Activated T-helper 1 cell treated with anti-CD3 and anti-CD28 coated beads, Interleukin-2, amount 50 U/mL, for 16 hours (primary cell): ENCODE measurements around the gene RYR3.

Source experiments
- DNase-seq, 2 donors: peaks; one replicate each; pipeline ENCODE4 v3.0.0-alpha.2; 2020; ENCODE audit warnings: low read depth in 1 of 2, low spot score in 1 of 2

The RYR3 gene

DNA sequence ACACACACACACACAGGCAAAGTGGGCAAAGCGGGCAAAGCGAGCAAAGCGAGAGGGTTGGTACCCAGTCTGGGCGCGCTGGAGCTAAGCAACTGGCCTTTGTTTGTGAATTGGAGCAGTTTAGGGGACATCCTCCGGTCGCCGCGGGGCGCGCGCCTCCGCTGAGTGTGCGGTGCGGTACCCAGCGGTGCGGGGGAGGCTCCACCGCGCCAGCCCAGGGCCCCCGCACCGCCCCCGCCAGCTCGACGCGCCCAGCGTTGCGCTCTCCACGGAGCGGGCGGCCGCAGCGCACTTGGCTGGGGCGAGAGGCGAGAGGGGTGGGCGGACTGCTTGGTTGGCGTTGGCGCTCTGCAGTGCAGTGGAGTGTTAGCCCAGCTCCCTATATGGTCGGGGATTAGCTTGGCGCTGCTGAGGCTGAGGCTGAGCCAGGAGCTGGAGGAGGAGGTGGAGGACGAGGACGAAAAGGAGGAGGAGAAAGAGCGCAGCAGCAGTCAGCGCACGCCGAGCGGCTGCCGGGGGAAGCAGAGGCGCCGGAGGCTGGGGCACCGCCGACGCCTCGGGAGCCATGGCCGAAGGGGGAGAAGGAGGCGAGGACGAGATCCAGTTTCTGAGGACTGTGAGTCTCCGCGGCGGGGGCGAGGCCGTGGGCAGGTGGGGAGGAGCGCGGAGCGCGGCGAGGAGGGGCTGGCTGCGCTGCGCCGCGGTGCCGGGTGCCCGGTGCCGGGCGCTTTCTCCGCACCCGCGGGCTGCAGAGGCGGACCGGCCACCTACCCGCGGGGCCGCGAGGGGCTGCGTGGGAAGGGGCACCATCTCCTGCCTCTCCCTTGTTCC is at the start of gene RYR3:
Gene RYR3, plus strand, starts transcription at position 487 of the 831 bp plus-strand sequence. Its CDS starts 79 bp downstream, at position 566.
- DNase-seq = no peak

DNA sequence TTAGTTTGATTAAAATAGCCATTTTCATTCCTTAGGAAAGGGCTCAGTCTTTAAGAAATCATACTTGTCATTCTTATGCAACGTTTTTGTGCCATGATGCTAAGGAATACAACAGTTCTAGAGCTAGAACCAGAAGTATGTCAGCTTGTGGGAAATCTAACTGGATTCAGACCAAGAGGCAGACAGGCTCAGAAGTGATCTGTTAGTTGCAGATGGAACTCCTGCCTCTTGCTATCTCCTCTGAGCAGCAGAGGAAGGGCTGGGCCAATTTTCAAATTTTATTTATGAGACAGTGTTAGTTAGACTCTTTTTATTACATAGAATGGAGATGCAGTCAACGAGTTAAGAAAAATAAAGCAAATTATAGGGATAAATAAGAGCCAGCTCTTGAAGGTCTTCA is 48.5 kb upstream of the RYR3 start:
- no peak for DNase-seq

DNA sequence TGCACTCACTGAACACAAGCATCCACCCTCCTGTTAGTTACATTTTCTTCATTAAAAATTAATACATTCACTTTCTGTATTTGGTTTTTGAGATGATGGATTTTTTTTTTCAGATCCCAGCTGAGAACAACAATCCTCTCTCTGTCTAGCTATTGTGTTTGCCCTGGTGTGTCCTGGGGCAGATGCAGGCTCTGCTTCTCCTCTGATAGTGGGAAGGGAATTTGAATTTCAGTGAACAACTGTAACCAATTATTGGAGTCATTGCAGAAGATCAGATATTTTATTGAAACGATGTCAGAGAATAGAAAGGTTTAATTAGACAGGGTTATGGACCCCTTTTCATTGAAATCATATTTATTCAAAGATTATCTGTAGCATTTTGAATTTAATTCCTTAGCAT is 33.1 kb upstream of the RYR3 start:
- no peak for DNase-seq

DNA sequence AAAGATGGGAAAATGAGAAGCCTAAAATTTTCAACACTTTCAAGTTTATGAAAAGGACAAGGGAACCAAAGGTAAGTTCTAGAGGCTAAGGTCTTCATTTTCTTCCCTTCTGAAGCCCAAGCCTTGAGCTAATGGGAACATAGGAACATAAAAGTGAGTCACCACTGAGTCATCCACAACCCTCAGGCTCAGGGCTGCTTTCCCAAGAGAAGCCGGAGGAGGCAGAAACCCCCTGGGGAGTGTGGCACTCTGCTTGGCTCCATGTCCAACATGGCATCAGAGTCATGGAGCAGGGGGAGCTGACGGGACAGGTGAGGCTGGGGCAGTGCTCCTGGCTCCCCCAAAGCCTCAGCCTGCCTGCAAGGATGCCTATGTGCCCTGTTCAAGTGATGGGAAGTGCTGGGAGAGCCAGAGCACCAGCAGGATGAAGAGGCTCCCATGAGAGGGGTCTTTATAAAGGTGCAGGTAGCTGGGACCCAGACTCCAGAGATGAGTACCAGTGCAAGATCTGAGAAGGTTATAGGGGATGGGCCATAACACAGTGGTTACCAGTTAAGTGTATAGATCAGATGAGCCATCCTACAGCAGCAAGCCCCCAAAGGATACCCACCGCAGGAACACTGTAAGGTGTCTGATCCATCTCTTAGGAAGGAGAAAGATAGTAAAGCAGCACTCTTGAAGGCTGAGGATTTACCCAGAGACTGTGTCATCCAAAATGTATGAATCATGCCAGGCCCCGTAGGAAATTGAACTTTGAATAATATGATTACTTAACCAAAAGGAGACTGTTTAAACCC is 31.8 kb upstream of the RYR3 start:
- DNase-seq = no peak

DNA sequence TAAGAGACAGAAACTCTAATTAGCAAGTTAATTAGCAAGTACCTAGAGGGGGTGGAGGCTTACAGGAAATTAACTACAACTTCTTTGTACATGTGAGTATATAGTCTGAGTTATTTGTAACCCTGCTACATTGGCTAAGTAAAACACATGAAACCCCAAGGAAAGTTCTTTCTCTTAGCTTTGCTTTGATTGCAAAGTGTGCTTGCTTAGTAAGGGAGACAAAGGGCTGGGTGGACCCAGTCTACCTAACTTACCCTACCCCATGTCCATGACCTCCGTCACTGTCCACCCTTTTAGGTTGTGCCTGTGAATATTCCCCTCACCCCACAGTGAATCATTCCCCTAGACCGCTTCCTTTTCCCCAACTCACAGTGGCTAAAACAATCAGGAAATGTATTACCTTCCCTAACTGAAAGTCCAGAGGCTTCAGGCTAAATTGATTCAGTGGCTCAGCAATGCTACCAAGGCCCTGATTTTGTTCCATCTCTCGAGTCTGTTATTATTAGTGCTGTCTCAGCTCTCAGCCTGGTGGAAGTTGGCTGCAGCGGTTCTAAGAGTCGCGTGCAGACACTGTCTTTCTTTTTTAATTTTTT is 31.1 kb upstream of the RYR3 start:
- no peak for DNase-seq

DNA sequence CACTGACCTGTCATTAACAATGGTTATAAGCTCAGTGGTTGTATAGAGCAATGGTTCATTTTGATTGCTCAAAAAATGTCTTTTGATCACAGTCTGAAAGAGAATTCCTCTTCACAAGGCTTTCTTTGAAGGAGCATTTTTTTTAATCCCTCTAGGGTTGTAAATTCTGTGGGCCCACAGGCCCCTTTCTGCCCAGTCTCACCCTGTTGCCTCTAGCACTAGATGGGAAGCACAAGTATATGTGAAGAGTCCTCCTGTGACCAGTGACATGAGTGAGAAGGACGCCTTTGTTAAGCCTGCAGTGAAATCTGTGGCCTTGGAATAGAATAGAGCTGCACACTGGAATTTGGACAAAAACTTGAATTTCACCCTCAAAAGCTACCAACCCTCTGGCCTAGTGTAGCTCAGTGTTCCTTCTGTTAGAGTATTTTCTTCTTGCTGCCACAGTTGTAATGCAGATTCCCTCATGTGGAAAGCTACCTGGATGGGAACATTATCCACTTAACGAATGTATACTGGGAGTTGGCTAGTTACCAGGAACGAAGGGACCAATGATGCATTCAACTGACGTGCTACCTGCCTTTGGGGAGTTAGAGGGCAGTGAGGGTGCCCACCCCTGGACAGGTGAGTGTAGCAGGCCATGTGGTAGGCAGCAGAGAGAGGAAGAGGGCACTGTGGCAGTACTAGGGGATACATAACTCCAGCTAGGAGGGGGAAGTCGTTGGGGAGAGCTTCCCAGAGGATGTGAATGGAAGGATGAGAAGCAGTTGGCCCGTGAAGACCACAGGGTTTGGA is 28.3 kb upstream of the RYR3 start:
- no peak for DNase-seq

DNA sequence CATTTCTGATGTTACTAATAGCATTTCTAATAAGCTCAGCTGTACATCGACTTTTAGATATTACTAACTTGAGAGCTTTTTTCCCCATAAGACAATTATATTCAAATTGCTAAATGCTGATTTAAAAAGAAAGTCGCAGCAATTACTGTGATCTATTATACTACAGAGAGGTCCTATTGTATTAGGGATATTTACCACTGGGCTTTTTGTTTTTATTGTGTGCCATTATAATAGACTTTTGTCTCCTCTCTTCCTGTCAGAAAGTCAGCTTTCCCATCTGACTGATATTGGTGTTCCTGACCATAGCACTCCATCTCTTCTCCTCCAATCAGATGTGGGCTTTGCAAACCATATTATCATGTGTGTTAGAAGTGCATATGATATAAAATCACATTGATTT is 27.2 kb upstream of the RYR3 start:
- DNase-seq = no peak

DNA sequence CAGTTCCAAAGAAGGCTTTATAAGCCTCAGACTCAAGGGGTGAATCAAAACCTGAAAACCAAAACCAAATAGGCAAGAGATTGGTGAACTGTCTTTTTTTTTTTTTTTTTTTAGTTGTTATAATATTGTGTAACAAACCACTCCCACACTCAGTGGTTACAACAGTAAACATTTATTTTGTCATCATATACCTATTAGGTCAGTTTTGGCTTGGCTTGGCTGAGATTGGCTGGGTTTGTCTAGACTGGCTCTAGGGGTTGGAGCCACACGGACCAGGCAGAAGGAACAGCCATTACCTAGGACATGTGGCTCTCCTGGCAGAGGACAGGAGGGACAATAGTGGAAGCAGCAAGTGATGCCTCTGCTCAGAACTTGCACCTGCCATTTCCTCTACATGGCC is 26.4 kb upstream of the RYR3 start:
- DNase-seq = no peak

DNA sequence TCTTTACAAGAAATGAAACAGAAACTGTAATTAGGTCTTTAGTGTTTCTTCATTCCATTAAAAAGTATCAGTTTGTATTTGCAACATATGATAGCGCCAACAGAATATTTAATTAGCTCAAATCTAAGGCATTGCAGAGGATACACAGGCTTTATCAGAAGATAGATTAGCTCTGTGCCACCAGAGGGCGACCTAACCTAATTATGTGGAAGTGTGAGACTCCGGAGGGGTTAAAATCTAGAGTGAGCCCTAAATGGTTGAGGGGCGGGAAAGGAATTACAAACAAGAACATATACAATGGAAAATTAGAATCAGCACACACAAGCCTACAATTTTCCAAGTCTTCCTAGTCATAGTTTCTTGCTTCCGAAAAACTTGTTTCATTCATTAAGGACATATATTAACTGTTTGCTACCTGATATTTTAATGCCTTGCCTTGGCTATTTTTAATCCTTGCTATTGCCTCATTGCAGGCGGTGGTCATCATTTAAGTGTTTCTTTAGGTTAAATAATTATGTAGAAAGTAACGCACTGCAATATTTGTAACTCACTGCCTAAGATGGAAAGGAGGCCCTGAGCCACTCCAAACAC is 18.0 kb upstream of the RYR3 start:
- no peak for DNase-seq

DNA sequence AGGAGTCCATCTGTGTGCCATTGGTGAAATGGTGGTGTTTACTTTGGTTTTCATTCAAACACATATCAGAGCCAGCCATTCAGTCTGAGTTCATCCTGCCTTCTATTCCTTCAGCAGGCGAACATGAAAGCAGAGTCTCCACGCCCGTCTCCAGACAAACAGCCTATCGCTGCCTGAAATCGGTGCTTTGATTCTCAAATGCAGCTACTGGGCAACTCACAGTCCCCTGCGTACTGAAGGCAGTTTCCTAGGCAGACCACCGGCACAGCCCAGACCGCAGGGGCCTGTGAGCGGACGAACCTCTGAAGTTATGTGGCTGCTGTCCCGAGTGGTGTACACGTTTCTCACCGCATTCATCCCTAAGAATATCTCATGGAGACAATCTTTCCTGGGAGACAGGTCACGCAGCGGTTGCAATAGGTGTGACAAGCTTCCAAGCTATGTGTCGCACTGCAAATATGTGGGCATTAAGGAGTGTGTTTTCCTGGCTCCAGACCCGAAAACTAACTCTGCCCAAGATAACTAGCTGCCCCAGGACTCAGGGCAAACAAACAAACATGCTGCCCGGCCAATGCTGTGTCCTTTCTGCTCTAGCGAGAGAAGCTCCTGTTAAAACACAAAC is 16.9 kb upstream of the RYR3 start:
- DNase-seq = no peak

DNA sequence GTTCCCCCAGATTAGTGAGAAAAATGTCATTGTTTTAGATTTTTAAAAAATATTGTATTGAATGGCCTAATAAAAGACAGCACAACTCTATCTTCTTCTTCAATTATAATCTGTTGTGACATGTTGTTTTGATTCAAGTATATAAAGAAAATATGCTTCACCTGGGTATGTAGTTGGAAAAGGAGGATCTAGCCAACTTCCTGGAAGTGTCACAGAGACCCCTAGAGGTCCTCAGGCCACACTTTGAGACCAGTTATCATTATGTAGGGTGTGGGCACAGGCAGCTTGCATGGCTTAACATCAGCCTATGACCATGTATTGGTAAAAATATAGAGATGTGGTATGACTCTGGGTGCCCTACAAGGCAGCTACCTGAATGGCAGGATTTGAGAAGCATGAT is 14.7 kb upstream of the RYR3 start:
- no peak for DNase-seq

DNA sequence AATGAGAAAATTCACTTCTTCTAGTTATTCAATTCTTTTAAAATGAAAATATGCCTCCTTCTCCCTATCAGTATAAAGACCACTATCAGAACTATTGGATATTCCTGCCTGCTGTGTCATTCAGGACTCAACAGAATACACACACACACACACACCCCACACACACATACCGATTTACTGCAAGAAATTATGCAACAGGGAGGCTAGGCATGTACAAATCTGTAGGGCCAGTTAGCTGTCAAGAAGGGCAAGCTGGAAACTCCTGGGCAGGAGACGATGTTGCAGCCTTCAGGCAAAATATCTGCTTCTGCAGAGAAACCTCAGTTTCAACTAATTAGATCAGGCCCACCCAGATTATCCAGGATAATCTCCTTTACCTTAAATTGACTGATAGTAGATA is 13.9 kb upstream of the RYR3 start:
- DNase-seq = no peak

DNA sequence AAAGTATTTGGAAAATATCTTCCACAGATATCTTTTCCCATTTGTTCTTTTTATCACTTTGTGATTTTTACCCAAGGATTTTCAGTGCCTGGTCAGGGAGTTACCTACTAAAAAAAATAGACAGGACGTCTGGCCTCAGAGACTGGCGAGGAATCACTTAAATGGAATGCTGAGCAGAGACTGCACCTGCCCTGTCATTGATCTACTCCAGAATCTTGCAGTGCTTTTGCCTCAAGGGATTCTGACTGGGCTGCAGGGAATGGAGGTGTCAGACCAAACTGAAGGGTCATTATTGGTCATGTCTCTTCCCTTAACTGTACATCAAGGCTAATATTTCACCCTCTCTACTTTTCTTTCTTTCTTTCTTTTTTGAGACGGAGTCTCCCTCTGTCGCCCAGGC is 12.1 kb upstream of the RYR3 start:
- no peak for DNase-seq

DNA sequence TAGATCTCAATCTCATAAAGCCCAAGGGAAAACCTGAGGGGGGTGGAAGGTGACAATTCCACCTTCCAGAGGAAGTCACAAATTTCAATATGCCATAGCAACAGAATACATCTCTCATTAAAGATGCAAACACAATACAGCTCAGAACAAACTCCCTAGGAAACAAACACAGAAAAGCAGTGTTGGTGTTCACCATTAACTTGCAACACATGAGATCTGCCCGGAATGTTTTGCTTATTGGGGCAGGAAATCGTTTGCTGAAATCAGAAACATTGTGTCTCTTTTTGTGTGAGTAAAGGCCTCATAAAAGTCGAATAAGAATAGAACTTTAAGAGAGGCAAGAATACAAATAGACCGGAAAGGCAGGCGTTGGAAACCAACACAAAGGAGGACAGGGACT is 5.8 kb upstream of the RYR3 start:
- no peak for DNase-seq

DNA sequence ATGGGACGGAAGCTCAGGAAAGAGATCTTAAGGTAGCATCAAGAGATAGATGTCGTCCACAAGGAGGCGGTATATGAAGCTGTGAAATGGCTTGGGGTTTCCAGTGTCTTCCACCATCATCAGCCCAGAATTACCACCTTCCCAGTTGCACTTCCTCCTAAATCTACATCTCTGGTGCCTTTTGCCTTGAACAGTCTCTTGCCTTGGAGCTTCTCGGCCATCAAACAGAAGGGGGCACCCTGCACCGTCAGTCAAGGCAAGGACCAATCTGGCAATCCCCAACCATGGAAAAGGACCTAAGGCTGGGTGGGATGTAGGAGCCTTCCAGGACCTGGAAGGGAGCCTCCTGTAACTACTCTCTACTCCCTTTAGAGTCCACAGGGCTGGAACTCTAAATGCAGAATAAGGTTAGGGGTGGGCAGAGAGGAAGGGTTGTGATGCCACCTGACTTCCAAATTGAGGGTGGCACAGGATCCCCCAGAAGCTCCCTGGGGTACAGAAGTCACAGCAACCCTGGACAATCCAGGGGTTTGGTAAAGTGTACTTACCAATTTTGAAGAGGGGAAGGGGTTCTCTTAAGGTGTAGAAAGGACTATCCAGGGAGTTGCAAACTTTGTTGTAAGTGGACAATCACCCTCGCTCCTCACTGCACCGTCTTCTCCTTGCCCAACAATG is 1.0 kb upstream of the RYR3 start:
- no peak for DNase-seq

DNA sequence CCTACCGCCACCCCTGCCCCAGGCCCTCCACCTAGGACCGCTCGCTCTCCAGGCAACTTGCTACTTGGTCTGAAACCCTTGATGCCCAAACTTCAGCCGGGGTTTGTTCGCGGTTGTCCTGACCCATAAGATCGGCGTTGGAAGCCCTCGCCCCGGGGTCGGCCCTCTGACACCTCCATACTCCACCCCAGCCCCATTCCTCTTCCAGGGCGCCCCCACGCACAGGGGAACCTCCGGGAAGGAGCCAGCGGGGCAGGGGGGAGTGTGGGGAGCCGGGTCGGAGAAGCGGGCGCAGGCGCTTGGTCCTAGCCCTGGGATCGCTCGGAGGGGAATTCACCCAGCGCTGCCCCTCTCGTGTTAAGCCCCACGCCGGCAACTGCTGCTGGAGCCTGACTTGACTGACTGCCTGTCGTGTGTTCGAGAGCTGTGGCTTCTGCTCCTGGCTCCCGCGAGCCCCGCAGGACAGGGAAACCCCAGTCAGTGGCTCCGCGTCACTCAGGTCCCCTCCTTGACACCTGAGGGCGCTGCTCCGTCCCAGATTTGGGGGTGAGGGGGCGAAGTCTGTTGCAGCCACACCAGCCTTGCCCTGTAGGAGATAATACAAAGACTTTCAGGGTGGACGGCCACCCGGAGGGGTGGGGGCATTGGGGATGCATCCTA is 675 bp downstream of the RYR3 start:
- DNase-seq = no peak

DNA sequence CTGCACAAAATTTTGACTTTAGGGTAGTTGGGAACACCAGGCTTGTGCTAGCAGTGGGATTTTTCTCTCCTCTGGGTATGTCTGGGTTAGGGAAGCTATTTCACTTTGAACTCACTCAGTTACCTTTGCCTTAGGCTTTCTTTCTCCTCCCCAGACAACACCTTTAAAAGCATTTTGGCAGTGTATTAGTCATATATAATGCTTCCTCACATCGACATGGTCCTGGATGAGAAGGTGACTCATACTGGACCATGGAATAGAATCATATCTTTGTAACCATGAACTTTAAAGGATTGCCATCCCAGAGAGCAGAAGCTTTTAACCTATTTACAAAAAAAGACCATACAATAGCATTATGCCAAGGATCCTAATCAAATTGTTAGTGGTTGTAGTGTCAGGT is 2.7 kb downstream of the RYR3 start:
- DNase-seq = no peak

DNA sequence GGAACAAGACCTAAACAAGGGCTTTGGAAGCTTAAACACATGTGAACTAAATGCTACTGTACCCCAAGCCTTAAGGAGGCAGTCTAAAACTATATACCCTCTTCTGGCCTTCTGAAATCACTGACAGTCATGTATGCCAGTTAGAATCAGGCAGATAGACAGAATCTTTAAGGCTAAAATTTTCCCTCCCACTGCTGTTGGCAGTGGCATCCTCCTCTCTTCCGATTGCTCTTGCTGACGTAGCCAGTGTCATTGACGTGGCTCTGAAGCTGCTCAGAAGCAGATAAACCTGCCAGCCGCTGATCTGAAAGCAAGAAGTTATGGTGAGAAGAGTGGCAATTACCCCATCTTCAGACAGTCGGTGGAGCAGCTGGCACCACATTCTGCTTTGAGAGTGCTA is 3.3 kb downstream of the RYR3 start:
- DNase-seq = no peak

DNA sequence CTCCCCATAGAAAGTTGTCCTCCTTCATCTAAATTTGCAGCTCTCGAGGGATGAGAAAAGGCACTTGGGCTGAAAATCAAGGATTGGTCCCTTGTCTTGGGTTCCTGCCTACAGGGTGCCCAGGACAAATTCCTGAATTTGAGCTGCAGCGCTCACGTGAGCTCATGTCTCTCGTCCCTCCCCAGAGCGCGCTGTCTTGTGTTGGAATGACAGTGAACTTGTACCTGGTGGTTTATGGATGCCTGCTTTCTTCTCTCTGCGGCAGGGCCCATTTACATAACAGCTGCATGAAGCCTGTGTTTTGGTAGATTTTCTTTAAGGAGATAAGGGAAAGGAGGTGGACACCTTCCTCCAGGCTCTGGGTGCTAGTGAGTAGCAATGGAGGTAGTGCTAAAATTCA is 4.3 kb downstream of the RYR3 start:
- DNase-seq = no peak
